CD4-positive, CD25-positive, alpha-beta regulatory T cell (primary cell): ENCODE results near the gene ZNF518B. TPM values are rescaled to one million over a fixed set of nuclear protein-coding genes. Genes with fewer than 3 reads are reported as not detected.

Experiments
- ATAC-seq, 2 donors: fragments of 150-1000 bp; cut with Tn5 transposase; one replicate each; pipeline ENCODE4 v1.10.0; 2021; ENCODE audit warnings: low read depth in 2 of 2, moderate number of reproducible peaks in 2 of 2, moderate library complexity in 1 of 2
- DNase-seq, 3 donors: peaks; one replicate each; pipeline versions ENCODE4 v3.0.0 to v3.0.0-alpha.2; 2012 to 2022; ENCODE audit warnings: mixed read lengths in 1 of 3
- H3K27ac ChIP-seq: one replicate; pipeline ENCODE4 v1.7.0; 2013; ENCODE audit warnings: mild to moderate bottlenecking, low read length; ENCODE audit not compliant: insufficient read depth, poor library complexity, severe bottlenecking
- H3K27me3 ChIP-seq: one replicate; pipeline ENCODE4 v1.7.0; 2013; ENCODE audit warnings: low read length; ENCODE audit not compliant: control insufficient read depth, insufficient read depth
- H3K36me3 ChIP-seq: one replicate; pipeline ENCODE4 v1.7.0; 2013; ENCODE audit warnings: mild to moderate bottlenecking, low read length, moderate library complexity; ENCODE audit not compliant: control insufficient read depth, insufficient read depth
- H3K4me1 ChIP-seq: 2 replicates; pipeline ENCODE4 v1.7.0; 2013; ENCODE audit warnings: mild to moderate bottlenecking, low read length; ENCODE audit not compliant: insufficient read depth, control insufficient read depth, poor library complexity, severe bottlenecking
- H3K4me3 ChIP-seq: one replicate; pipeline ENCODE4 v1.7.0; 2013; ENCODE audit warnings: low read depth, mild to moderate bottlenecking, low read length, moderate library complexity
- H3K9me3 ChIP-seq, 2 experiments: 1 replicate in 1 of 2; 2 replicates in 1 of 2; pipeline ENCODE4 v1.7.0; 2013; ENCODE audit warnings: low read length in 2 of 2, mild to moderate bottlenecking in 1 of 2, moderate library complexity in 1 of 2; ENCODE audit not compliant: control insufficient read depth in 2 of 2
- H3K27ac Mint-ChIP-seq, 3 donors: one replicate each; pipeline ENCODE4 v1.8.0; 2020 to 2022; ENCODE audit warnings: mild to moderate bottlenecking in 3 of 3, mixed read lengths in 3 of 3, moderate library complexity in 2 of 3
- H3K27me3 Mint-ChIP-seq: one replicate; pipeline ENCODE4 v1.8.0; 2022; ENCODE audit warnings: mild to moderate bottlenecking, mixed read lengths
- H3K36me3 Mint-ChIP-seq: one replicate; pipeline ENCODE4 v1.8.0; 2020; ENCODE audit warnings: mixed read lengths
- H3K4me1 Mint-ChIP-seq, 4 donors: one replicate each; pipeline ENCODE4 v1.8.0; 2020 to 2022; ENCODE audit warnings: mixed read lengths in 4 of 4, mild to moderate bottlenecking in 1 of 4
- H3K4me3 Mint-ChIP-seq, 4 donors: one replicate each; pipeline ENCODE4 v1.8.0; 2020 to 2022; ENCODE audit warnings: mild to moderate bottlenecking in 4 of 4, mixed read lengths in 4 of 4, moderate library complexity in 3 of 4
- H3K9me3 Mint-ChIP-seq, 7 donors: one replicate each; pipeline ENCODE4 v1.8.0; 2020 to 2022; ENCODE audit warnings: mixed read lengths in 7 of 7, mild to moderate bottlenecking in 3 of 7, moderate library complexity in 2 of 7
- polyA plus RNA-seq, 4 donors: library from polyadenylated mRNA; unstranded; fragments of 300-500 nt; fragmentation: Illumina TruSeq; gene quantifications; one replicate each; pipeline ENCODE4 v1.2.3, GENCODE V29; 2021
- total RNA-seq: library from RNA; stranded (reverse); gene quantifications from one replicate; pipeline ENCODE4 v1.2.3, GENCODE V29; 2022

The ZNF518B gene
- total and polyA plus RNA-seq, 5 donors from 2014 or later = 9.0 to 22.9 (median 11.5) TPM

DNA sequence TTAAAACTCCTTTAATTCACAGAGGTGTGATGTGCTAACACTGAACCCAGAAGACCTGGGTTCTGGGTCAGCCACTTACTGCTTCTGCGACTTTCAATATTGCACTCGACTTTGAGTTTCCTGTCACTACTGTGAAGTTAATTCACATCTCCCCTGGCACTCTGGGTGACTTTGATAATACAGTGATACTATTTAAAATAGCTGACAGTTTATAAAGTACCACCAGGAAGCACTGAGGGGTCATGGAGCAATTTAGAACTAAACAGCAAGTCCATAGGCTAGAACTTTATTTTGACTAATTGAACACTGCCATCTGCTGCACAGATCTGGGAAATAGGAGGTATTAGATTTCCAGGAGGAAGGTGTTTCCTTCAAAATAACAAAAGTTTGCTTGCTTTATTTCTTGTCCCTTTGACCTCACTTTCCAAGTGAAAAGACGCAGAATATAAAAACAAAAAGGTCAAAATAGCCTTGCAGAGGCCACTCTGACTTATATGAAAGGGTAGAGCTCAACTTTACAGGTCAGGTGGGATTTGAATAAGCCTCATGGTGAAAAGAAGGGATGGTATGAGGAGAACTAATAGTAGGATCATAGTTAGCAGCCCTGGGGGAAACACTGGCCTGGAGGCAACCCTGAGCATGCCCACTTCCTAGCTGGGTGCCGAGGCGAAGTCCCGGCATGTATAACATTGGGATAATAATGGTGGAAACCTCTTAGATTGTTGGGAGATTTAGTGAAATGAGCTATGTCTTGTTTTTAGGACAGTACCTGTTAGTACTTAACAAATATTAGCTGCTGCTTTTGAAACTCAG lies 53.4 kb downstream of the ZNF518B start:
- Histone ChIP-seq H3K4me1 (no peaks in the 10 kb centered on the region), H3K36me3 (no peaks in the 10 kb centered on the region), H3K9me3 (no peaks in the 10 kb centered on the region), H3K27me3 (peaks cover 4% of the 10 kb centered on the region), H3K27ac (no peak overlapping the region), H3K4me3 (no peak overlapping the region)
- no peaks in the 10 kb centered on the region for H3K4me1 Mint-ChIP-seq
- H3K36me3 Mint-ChIP-seq = no peaks in the 10 kb centered on the region
- H3K27ac Mint-ChIP-seq = no peak overlapping the region
- no peak for ATAC-seq
- no peak overlapping the region for H3K4me3 Mint-ChIP-seq
- peak in 2 of 3 donors; percentile 19 to 40 for DNase-seq
- peaks cover 4% of the 10 kb centered on the region for H3K27me3 Mint-ChIP-seq
- H3K9me3 Mint-ChIP-seq = no peaks in the 10 kb centered on the region

DNA sequence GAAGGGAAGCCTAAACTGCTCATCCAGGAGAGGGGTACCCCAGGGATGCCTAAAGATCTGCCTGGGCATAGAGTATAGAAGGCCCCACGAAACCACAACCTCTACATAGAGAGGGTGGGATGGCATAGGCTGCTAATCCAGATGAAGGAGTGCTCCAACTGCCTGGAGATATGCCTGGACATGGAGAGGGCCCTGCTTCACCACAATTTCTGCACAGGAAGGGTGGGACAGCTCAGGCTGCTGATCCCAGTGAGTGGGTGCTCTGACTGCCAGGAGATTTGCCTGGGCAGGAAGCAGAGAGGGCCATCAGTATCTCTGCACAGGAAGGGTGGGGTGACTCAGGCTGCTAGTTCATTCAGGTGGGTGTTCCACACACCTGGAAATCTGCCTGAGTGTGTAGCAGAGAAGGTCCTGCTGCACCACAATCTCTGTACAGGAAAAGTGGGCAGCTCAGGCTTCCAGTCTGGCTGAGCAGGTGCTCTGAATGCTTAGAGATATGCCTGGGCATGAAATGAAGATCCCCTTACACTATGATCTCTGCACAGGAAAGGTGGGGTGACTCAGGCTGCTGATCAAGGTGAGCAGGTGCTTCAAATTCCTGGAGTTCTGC lies 61.1 kb downstream of the ZNF518B start:
- no peaks in the 10 kb centered on the region for H3K36me3 Mint-ChIP-seq
- ATAC-seq (no peak), DNase-seq (peak in 1 of 3 donors; percentile 24)
- no peak overlapping the region for H3K4me3 ChIP-seq
- no peak overlapping the region for H3K27ac ChIP-seq
- no peaks in the 10 kb centered on the region for H3K9me3 ChIP-seq
- no peaks in the 10 kb centered on the region for H3K36me3 ChIP-seq
- H3K27ac Mint-ChIP-seq = peak overlapping the region in 1 of 3 donors; percentile 69
- H3K27me3 Mint-ChIP-seq = peaks cover 14% of the 10 kb centered on the region
- H3K4me1 ChIP-seq = no peaks in the 10 kb centered on the region
- peaks cover 0 to 11% (median 0%) of the 10 kb centered on the region in 7 donors for H3K9me3 Mint-ChIP-seq
- H3K4me1 Mint-ChIP-seq = peaks cover 0 to 5% (median 0%) of the 10 kb centered on the region in 4 donors
- H3K4me3 Mint-ChIP-seq = no peak overlapping the region
- peaks cover 2% of the 10 kb centered on the region for H3K27me3 ChIP-seq

Other genes starting within 250 kb of the ZNF518B start
- 0.67 TPM for gene CLNK, start 227.3 kb upstream of the ZNF518B start, total RNA-seq
- 1 to 10 TPM; 1.8 to 4.5 (median 2.5) TPM for gene CLNK, start 227.3 kb upstream of the ZNF518B start, polyA plus RNA-seq